ENCODE measurements around the gene TMEM163.

Gene TMEM163

GRCh38 chr2:134667541-134667940, 51.3 kb downstream of the TMEM163 start:
- DNase-seq (ENCODE audit: low read depth) = no peak
- no peak for TF ChIP-seq CTCF (conservative IDR thresholded peaks at IDR 0.05; ENCODE audit: low read depth, low read length)
- H3K4me3 ChIP-seq (ENCODE audit: low read depth, low read length) = no peak overlapping the region

GRCh38 chr2:134667081-134667480, 51.7 kb downstream of the TMEM163 start:
- no peak overlapping the region for H3K4me3 ChIP-seq (ENCODE audit: low read depth, low read length)
- no peak for DNase-seq (ENCODE audit: low read depth)
- no peak for TF ChIP-seq CTCF (conservative IDR thresholded peaks at IDR 0.05; ENCODE audit: low read depth, low read length)

DNA sequence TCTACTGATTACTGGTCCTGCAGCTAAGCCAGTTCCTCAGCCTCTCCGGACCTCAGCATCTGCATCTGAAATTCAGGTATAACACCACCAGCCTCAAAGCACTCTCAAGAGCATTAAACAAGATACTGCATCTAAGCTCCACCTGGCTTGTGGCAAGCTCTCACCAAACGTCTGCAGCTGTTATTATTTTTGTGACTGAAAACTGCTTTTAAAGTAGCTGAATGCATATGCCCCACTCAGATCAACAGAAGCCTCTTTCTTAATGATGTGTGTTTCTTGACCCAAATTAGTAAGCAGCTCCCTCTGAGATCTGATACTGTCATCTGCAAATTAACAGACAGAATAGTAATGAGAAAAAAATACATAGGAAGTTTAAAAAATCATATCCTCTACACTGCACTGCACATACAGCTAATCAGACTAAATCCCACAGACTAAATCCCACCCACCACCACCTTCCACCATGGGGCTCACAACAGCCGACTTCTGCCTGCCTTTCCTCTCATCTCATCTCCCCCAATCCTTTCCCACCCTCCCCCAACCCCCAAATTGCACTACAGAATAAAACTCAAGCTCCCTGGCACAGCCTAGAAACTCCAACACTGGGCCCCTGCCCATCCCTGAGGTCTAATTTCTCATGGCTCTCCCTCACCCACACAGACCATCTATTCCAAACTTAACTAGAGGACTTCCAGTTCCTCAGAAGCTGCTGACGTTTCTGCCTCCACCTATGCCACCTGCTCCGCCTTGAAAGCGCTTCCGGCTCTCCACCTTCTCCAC, 52.9 kb downstream of the TMEM163 start:
- H3K4me3 ChIP-seq (ENCODE audit: low read depth, low read length) = no peak overlapping the region
- DNase-seq (ENCODE audit: low read depth) = no peak
- TF ChIP-seq CTCF (conservative IDR thresholded peaks at IDR 0.05; ENCODE audit: low read depth, low read length) = no peak

- H3K4me3 ChIP-seq (ENCODE audit: low read depth, low read length) = no peak overlapping the region
- no peak for DNase-seq (ENCODE audit: low read depth)
- TF ChIP-seq CTCF (conservative IDR thresholded peaks at IDR 0.05; ENCODE audit: low read depth, low read length) = no peak
Observed at GRCh38 chr2:134663451-134664450, 55.0 kb downstream of the TMEM163 start.

DNA sequence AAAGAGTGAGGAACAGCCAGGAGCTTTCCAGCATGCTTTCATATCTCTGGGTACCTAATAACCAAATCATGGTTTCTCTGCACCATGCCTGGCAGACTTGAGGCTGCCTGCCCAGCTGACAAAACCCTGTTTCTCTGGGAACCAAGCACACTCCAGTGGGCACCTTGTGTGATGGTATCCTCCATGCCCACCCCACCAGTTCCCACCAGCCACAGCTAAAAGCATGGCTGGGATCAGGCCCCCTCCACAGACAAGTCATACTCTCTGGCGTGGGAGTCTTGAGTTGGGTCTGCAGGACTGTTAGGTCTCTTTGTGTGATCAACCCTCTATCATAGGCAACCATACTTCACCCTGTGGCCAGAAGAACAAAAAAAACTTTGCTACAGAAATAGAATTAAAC, 56.0 kb downstream of the TMEM163 start:
- H3K4me3 ChIP-seq (ENCODE audit: low read depth, low read length) = no peak overlapping the region
- no peak for TF ChIP-seq CTCF (conservative IDR thresholded peaks at IDR 0.05; ENCODE audit: low read depth, low read length)
- DNase-seq (ENCODE audit: low read depth) = no peak

- H3K4me3 ChIP-seq (ENCODE audit: low read depth, low read length) = no peak overlapping the region
- no peak for DNase-seq (ENCODE audit: low read depth)
- no peak for TF ChIP-seq CTCF (conservative IDR thresholded peaks at IDR 0.05; ENCODE audit: low read depth, low read length)
Observed at GRCh38 chr2:134660626-134661402, 58.0 kb downstream of the TMEM163 start.
